ENCODE data around the gene PIP5K1C. TPM values are rescaled to one million over a fixed set of nuclear protein-coding genes. Genes with fewer than 3 reads are reported as not detected.

The PIP5K1C gene, protein sequence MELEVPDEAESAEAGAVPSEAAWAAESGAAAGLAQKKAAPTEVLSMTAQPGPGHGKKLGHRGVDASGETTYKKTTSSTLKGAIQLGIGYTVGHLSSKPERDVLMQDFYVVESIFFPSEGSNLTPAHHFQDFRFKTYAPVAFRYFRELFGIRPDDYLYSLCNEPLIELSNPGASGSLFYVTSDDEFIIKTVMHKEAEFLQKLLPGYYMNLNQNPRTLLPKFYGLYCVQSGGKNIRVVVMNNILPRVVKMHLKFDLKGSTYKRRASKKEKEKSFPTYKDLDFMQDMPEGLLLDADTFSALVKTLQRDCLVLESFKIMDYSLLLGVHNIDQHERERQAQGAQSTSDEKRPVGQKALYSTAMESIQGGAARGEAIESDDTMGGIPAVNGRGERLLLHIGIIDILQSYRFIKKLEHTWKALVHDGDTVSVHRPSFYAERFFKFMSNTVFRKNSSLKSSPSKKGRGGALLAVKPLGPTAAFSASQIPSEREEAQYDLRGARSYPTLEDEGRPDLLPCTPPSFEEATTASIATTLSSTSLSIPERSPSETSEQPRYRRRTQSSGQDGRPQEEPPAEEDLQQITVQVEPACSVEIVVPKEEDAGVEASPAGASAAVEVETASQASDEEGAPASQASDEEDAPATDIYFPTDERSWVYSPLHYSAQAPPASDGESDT
- 22.4 TPM for polyA plus RNA-seq (ENCODE audit: insufficient read length)

DNA sequence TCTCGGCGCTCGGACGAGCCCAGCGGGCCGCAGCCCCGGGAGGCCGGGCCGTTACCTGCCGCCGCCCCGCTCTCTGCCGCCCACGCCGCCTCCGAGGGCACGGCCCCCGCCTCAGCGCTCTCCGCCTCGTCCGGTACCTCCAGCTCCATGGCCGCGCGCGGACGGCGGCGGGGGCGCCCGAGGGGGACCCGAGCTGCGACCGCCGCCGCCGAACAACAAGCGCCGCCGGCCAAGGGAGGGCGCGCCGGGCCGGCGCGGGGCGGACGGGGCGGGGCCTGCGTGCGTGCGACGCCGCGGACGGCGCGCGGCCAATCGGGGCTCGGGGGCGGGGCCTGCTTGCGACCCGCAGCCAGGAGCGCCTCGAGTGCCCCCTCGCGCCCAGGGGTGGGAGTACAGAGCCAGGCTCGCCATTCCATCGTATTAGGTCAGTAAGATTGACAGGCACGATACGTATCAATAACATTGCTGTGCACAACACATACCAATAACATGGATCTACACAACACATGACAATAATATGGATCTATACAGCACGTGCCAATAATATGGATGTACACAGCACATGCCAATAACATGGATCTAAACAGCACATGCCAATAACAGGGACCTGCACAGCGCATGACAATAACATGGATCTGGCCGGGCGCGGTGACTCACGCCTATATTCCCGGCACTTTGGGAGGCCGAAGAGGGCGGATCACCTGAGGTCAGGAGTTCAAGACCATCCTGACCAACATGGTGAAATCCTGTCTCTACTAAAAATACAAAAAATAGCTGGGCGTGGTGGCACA, at the start of gene PIP5K1C:
Gene PIP5K1C, minus strand, starts transcription at position 227 of the 791 bp plus-strand sequence. Its CDS starts 78 bp downstream, at position 149.
- peak; percentile 92 for DNase-seq

DNA sequence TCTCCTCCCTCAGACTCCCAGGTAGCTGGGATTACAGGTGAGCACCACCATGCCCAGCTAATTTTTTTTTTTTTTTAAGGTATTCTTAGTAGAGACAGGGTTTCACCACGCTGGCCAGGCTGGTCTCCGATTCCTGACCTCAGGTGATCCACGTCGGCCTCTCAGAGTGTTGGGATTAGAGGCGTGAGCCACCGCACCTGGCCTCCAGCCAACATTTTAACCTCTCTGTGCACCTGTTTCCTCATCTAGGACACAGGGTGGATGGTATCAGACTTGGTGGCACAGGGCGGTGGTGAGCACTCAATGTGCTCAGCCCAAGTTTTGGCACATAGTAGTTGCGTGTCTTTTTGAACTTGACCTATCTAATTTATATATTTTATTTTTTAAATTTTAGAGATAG, 48.7 kb upstream of the PIP5K1C start:
- DNase-seq: no peak

DNA sequence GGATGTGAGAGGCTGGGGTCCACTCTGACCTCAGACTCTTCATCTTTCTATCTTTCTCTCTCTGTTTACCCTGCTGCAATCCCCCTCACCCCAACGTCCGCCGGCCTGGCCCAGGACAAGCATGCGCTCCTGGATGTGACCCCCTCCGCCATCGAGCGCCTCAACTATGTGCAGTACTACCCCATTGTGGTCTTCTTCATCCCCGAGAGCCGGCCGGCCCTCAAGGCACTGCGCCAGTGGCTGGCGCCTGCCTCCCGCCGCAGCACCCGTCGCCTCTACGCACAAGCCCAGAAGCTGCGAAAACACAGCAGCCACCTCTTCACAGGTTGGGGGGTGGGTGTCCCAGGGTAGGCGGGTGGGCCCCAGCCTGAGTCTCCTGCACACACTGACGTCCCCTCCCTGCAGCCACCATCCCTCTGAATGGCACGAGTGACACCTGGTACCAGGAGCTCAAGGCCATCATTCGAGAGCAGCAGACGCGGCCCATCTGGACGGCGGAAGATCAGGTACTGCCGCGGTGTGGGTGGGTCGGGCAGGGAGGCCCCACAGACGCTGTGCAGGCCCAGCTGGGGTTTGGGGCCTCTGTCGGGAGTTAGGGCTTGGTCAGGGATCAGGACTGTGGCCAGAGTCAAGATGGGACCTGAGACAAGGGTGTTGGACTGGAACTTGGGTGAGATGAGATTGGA, 46.2 kb upstream of the PIP5K1C start:
- no peak for DNase-seq

DNA sequence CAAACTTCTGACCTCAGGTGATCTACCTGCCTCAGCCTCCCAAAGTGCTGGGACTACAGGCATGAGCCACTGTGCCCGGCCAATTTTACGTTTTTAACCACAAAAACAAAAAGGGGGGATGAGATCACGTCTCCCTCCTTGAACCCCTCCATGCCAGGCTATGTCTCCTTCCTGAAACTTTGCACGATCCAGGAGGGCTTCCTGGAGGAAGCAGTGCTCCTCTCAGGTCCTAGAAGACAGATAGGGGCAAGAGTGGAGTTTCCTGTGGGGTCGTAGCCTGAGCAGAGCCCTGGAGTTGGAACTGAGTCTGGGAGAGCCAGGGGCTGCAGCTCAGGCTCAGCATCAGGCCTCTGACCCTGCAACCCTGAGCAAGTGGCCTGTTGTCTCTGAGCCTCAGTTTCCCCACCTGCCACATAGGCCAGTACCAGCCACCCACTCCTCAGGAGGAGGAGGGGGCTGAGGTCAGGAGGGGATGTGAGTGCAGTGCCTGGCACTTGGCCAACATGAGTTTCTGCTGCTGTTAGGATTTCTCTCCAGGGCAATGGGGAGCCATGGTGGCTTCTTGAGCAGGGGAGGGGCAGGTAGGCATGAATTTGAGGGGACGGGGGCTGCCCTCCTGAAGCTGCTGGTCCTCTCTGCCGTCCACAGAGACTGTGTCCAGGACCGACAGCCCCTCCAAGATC, 45.2 kb upstream of the PIP5K1C start:
- no peak for DNase-seq

DNA sequence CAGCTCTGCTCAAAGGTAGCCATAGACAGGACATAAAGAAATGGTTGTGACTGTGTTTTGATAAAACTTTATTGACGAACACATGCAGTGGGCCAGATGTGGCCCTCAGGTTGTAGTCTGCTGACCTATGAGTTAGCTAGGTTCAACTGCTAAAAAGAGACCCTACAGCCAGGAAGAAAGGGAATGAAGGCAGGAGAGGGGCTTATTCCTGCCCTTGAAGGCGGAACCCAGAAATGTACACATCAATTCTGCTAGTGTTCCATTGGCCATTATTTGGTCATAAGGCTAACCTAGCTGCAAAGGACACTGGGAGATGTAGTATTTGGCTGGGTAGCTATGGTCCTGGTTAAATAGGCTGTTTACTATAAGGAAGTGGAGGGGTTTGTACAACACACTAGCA, 43.2 kb upstream of the PIP5K1C start:
- no peak for DNase-seq

DNA sequence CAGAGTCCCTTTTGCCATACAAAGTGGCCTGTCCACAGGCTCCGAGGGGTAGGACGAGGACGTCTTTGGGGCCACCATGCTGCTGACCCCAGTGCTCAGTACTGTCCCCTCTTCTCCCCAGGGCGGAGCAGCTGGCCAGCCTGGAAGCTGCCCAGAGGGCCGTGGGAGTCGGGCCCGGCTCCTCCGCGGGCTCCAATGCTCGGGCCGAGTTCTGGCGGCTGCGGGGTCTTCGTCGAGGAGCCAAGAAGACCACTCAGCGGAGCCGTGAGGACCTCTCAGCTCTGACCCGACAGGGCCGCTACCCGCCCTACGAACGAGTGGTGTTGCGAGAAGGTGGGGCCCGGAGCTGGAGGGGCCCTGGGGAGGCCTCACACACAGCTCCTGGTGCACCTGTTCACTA, 40.2 kb upstream of the PIP5K1C start:
- DNase-seq: no peak

DNA sequence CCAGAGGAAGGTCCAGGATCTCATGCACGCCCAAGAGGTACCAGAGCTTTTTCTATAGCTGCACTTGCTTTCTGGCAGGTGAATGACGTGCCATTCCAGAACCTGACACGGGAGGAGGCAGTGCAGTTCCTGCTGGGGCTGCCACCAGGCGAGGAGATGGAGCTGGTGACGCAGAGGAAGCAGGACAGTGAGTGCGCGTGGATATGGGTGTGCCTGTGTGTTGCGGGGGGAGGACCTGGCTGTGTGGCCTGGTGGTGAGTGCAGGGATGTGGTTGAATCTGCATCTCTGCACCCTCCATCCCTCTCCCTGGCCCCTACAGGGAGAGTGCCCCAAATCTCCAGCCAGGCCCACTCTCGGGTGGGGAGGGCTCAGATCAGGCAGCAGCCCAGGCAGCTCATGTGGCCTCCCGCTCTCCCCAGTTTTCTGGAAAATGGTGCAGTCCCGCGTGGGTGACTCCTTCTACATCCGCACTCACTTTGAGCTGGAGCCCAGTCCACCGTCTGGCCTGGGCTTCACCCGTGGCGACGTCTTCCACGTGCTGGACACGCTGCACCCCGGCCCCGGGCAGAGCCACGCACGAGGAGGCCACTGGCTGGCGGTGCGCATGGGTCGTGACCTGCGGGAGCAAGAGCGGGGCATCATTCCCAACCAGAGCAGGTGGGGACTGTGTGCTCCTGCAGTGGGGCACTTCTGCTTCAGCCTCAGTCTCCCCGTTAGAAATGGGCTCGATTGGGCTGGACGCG, 38.4 kb upstream of the PIP5K1C start:
- no peak for DNase-seq

DNA sequence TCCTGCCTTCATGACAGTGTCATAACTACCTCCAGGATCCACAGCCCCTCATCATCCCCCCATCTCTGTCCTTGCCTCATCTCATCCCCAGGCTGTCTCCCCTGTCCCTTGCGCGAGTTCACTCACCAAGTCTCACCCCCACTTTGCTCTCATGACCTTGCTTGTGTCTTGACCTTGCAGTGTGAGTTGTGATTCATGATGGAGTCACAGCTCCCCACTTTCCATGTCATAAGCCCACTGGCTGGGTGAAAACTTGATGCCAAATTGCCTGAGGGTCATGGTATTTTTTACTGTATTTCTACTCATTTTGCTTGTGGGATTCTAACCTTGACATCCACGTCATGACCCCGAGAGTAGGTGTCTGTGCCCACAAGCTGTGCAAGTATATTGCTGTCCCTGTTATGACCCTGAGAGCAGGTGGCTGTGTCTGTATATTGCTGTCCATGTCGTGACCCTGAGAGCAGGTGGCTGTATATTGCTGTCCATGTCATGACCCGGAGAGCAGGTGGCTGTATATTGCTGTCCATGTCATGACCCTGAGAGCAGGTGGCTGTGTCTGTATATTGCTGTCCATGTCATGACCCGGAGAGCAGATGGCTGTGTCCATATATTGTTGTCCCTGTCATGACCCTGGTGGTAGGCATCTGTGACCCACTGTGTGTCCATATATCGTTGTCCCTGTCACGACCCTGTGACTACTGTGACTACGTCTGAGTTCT, 37.4 kb upstream of the PIP5K1C start:
- no peak for DNase-seq

DNA sequence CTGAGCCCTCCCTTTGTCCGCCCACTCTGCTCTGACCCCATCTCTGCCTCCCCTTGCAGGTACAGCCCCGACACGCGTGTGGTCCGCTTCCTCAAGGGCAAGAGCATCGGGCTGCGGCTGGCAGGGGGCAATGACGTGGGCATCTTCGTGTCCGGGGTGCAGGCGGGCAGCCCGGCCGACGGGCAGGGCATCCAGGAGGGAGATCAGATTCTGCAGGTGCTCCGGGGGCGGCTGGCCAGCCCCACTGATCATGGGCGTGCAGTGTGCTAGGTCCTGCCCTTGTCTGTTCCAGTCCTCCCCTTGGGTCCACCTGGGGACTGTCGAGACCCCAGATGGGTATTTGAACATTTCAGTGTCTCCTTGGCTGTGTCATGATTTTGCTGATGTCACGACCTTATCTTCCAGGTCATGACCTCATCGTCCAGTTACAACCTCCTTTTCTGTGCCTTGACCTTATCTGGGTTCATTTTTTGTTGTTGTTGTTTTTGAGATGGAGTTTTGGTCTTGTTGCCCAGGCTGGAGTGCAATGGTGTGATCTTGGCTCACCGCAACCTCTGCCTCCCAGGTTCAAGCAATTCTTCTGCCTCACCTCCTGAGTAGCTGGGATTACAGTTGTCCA, 35.9 kb upstream of the PIP5K1C start:
- DNase-seq: no peak

DNA sequence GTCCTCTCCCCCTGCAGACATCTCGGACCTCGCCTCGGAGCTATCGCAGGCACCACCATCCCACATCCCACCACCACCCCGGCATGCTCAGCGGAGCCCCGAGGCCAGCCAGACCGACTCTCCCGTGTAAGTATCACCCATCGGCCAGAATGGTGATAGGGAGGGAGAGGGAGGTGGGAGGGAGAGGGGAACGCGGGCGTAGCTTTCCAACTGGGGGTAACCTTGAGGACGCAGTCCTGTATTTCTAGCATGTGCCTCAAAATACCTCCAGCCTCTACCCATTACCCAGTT, 34.0 kb upstream of the PIP5K1C start:
- no peak for DNase-seq

DNA sequence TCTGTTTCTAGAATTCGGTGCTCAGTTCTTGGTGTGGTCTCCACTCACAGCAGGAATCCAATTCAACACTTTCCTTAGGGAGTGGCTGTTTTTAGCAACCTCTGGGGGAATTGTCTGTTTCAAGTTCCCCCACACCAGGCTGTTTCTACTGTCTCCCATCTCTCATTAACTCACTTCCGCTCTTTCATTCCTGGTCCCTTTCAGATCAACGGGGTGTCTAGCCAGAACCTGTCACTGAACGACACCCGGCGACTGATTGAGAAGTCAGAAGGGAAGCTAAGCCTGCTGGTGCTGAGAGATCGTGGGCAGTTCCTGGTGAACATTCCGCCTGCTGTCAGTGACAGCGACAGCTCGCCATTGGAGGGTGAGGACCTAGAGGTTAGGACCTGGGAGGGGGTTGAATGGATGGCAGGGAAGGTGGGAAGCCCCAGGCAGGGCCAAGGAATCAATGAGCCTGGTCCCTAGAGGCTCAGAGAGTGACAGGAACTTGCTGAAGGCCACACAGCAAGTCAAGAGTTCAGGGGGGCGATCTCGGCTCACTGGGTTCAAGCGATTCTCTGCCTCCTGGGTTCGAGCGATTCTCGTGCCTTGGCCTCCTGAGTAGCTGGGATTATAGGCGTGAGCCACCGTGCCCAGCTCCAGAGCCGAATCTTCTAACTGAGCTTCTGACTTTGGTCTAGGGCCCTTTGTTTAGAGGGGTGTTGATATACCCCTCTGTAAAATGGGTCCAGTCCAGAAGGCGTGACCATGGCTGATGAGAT, 33.5 kb upstream of the PIP5K1C start:
- DNase-seq: no peak

DNA sequence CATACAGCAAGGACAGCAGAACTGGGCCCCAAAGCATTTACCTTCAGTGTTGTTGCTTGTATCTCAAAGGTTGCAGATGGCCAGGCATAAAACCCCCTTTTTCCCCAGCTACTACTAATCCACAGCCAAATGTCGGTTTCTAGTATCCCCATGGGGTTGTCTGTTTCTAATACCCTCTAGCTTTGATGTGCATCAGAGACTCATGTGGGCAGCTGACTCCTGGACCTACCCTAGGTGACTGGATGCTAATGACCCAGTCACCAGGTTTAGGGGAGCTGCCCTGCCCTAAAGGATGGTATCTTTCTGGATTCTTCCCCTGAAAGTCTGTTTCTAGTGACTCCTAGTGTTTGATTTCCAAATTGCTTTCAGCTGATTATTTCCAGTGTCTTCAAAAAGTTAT, 31.8 kb upstream of the PIP5K1C start:
- DNase-seq: no peak

DNA sequence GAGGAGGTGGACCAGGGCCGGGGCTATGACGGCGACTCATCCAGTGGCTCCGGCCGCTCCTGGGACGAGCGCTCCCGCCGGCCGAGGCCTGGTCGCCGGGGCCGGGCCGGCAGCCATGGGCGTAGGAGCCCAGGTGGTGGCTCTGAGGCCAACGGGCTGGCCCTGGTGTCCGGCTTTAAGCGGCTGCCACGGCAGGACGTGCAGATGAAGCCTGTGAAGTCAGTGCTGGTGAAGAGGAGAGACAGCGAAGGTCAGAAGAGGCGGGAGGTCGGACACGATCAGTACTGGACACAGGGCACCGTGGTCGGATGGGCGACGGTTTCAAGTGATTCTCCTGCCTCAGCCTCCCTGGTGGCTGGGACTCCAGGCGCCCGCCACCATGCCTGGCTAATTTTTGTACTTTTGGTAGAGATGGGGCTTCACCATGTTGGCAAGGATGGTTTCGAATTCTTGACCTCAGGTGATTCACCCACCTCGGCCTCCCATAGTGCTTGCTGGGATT, 30.2 kb upstream of the PIP5K1C start:
- no peak for DNase-seq

DNA sequence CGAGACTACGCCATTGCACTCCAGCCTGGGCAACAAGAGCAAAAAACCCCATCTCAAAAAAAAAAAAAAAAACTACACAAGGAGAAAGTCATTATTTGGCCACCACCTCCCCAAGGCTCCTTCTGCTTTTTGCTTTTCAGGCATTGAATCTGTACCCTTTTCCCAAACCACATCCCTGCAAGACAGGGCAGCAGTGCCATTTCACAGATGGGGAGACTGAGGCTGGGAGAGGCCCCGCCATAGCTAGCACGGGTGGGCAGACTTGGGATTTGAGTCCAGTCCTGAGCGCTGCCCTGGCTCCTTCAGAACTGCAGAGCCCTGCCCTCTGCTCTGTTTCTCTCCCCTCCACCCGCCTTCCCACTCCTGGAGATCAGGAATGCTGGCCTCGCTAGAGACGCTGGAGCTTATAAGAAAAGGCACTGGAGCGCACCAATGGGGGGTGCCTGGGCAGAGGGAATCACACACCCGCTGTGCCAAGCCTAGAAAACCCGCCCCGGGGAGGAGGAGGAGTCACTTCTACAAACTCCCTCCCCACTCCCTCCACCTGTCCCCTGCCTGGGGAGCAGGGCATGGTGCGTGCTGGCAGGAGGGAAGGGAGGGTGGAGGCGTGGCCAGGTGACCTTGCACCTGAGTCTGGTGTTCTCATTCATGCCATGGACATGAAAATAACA, 25.5 kb upstream of the PIP5K1C start:
- DNase-seq: no peak

DNA sequence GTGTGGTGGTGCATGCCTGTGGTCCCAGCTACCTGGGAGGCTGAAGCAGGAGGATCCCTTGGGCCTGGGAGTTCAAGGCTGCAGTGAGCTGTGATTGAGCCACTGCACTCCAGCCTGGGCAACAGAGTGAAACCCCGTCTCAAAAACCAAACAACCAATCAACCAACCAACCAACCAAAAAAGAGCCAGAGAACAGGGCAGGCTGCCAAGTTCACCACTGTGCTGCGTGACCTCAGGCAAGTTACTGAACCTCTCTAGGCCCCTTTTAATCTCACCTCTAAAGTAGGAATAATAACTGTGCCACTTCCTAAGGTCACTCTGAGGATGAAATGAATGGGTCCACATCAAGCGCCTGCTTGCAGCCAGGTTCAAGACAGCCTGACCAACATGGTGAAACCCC, 24.9 kb upstream of the PIP5K1C start:
- DNase-seq: no peak

DNA sequence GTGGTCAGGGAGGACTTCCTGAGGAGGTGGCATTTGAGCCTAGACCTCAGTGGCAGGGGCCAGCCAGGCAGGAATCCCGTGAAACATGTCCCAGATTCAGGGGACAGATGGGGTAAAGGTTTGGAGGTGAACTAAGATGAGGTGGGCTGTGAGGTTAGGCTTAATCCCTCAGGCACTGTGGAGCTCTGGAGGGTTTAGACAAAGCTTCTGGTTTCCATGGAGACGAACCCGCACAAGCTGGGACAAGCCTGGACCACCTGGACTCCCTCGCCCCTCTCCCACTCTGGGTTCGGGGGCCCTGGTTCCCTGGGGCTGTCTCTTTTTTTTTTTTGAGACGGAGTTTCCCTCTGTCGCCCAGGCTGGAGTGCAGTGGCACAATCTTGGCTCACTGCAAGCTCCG, 23.6 kb upstream of the PIP5K1C start:
- DNase-seq: no peak

DNA sequence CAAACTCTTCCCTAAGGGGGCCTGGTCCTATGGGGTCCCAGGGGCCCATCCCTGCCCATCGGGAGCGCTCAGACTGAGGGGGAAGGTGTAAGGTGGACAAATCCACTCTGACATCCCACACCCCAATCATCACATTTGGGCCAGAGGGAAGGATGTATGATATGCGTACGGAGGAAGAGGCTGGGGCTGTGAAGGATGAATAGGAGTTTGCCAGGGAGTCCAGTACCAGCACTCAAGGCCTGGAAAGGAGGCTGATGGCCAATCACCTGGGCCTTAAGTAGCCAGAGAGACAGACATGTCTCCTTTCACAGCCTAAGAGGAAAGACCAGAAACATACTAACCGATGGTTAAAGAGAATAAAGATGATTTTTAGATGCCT, 22.8 kb upstream of the PIP5K1C start:
- no peak for DNase-seq

DNA sequence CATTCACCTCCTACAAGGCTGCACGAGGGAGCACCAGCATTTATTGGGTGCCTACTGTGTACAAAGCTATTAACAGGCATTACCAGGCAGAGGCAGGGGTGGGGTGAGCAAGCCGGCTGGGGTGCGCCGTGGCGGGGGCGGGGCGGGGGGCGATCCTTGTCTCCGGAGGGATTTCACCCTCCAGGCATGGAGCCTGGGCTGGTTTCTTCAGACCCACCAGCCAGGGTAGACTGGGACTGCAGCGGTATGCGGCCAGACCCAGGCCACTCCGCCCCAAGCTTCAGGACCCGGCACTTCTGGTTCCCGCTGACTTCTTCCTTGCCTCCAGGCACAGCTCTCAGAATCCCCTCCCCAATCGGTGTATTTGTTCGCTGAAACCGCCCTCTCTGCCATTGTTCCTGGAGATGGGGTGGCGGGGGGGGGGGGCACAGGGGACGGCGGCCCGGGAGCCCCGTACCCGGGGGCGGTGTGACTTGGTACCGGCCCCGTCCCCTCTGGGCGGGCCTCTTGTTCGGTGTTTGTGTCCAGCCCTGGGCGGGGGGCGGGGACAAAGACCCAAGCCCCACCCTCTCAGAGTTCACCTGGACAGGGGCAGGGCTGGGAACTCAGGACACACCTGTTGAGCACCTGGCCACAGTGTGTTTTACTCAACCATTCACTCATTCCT, 22.3 kb upstream of the PIP5K1C start:
- DNase-seq: no peak
